ENCODE data around the gene QRFPR. TPM values are rescaled to one million over a fixed set of nuclear protein-coding genes. Genes with fewer than 3 reads are reported as not detected.

QRFPR gene
- total and polyA plus RNA-seq, 2 of the 8 experiments (the other 6 are each of a cell fraction or from before 2014, with no cell fraction given), result 1.0 to 2.9 TPM

- TF ChIP-seq CHD7 (IDR thresholded peaks at IDR 0.05; ENCODE audit: insufficient replicate concordance, low read length), result no peak
- no peak for TF ChIP-seq NANOG (IDR thresholded peaks at IDR 0.05; ENCODE audit: insufficient read depth, low read depth, low read length, poor library complexity, severe bottlenecking)
- no peak for TF ChIP-seq BRCA1 (IDR thresholded peaks at IDR 0.05; ENCODE audit: low read depth, low read length)
- no peak for TF ChIP-seq YY1 (IDR thresholded peaks at IDR 0.05; ENCODE audit: low read depth, low read length)
- no peak for TF ChIP-seq MAX (IDR thresholded peaks at IDR 0.05)
- TF ChIP-seq SP1 (IDR thresholded peaks at IDR 0.05; ENCODE audit: low read depth, low read length), result no peak
- TF ChIP-seq E2F6 (IDR thresholded peaks at IDR 0.05), result no peak
Measured at GRCh38 chr4:121375262-121375661, 5.6 kb downstream of the QRFPR start (continued).
